Stimulated activated effector memory CD8-positive, alpha-beta T cell treated with anti-CD3 and anti-CD28 coated beads, Interleukin-12 subunit alpha, Interleukin-12 subunit beta, amount 100 ng/mL, for 72 hours (primary cell): ENCODE data around the gene PRSS50.

Source experiments
- ATAC-seq: fragments of 150-1000 bp; cut with Tn5 transposase; 2 replicates; pipeline ENCODE4 v1.10.0; 2021
- DNase-seq, 2 donors: peaks; one replicate each; pipeline ENCODE4 v3.0.0; 2021 to 2022; ENCODE audit warnings: low spot score in 2 of 2
- H3K27ac Mint-ChIP-seq: one replicate; pipeline ENCODE4 v1.8.0; 2022; ENCODE audit warnings: mild to moderate bottlenecking, mixed read lengths
- H3K36me3 Mint-ChIP-seq: one replicate; pipeline ENCODE4 v1.8.0; 2022; ENCODE audit warnings: mild to moderate bottlenecking, mixed read lengths
- H3K4me1 Mint-ChIP-seq: one replicate; pipeline ENCODE4 v1.8.0; 2022; ENCODE audit warnings: mixed read lengths
- H3K4me3 Mint-ChIP-seq: one replicate; pipeline ENCODE4 v1.8.0; 2022; ENCODE audit warnings: mild to moderate bottlenecking, mixed read lengths
- H3K9me3 Mint-ChIP-seq: one replicate; pipeline ENCODE4 v1.8.0; 2022; ENCODE audit warnings: mixed read lengths

The PRSS50 gene

GRCh38 chr3:46693892-46694226 is 23.8 kb downstream of the PRSS50 start:
- H3K9me3 Mint-ChIP-seq: no peaks in the 10 kb centered on the region
- H3K4me3 Mint-ChIP-seq: peak overlapping the region; percentile 75
- H3K36me3 Mint-ChIP-seq: no peaks in the 10 kb centered on the region
- no peak for DNase-seq
- peaks cover 32% of the 10 kb centered on the region for H3K4me1 Mint-ChIP-seq
- no peak overlapping the region for H3K27ac Mint-ChIP-seq
- ATAC-seq: peak; percentile 69

GRCh38 chr3:46693038-46693891 is 24.4 kb downstream of the PRSS50 start, which contains the start of gene ALS2CL:
Gene ALS2CL (minus strand): TSS chr3:46693679. CDS start chr3:46689440, 4,239 bp downstream.
- H3K4me3 Mint-ChIP-seq: peak within 1 kb of the TSS; percentile 75
- peaks cover 32% of the 10 kb centered on the region for H3K4me1 Mint-ChIP-seq
- no peaks in the 10 kb centered on the region for H3K36me3 Mint-ChIP-seq
- H3K27ac Mint-ChIP-seq: peak within 1 kb of the TSS; percentile 40
- peak; percentile 50 to 74 for DNase-seq
- H3K9me3 Mint-ChIP-seq: no peaks in the 10 kb centered on the region
- peak; percentile 71 for ATAC-seq

DNA sequence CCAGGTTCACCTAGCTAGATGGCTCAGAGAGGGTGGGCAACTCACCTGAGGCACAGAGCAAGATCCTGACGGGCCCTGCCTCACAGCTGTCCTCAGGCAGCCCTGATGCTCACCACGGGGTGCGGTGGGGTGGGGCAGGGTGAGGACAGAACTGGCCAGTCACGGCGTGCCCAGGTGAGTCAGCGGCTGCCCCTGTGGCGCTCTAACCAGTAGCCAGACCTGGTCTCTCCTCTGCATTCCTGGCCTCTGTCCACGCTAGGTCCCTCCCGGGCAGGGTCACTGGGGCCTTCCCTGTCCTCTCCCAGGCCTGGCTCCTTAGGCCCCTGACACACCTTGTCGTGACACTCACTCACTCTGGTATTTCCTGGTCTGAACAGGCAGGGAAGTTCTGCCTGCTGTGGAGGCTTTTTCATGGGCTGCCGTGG is 25.1 kb downstream of the PRSS50 start:
- H3K27ac Mint-ChIP-seq: peak overlapping the region; percentile 40
- H3K4me3 Mint-ChIP-seq: peak overlapping the region; percentile 75
- ATAC-seq (no peak), DNase-seq (no peak)
- no peaks in the 10 kb centered on the region for H3K36me3 Mint-ChIP-seq
- H3K4me1 Mint-ChIP-seq: peaks cover 32% of the 10 kb centered on the region
- no peaks in the 10 kb centered on the region for H3K9me3 Mint-ChIP-seq

- Mint-ChIP-seq H3K4me3 (no peak overlapping the region), H3K36me3 (no peaks in the 10 kb centered on the region), H3K4me1 (peaks cover 29% of the 10 kb centered on the region), H3K27ac (no peak overlapping the region), H3K9me3 (no peaks in the 10 kb centered on the region)
- DNase-seq (no peak), ATAC-seq (no peak)
Observed at GRCh38 chr3:46690798-46691197, 26.9 kb downstream of the PRSS50 start.

GRCh38 chr3:46685446-46685845 is 32.2 kb downstream of the PRSS50 start:
- Mint-ChIP-seq H3K4me3 (no peak overlapping the region), H3K4me1 (no peaks in the 10 kb centered on the region), H3K9me3 (no peaks in the 10 kb centered on the region), H3K36me3 (no peaks in the 10 kb centered on the region), H3K27ac (no peak overlapping the region)
- ATAC-seq: no peak
- DNase-seq: no peak

- no peaks in the 10 kb centered on the region for H3K9me3 Mint-ChIP-seq
- DNase-seq: no peak
- no peak for ATAC-seq
- no peaks in the 10 kb centered on the region for H3K4me1 Mint-ChIP-seq
- H3K36me3 Mint-ChIP-seq: no peaks in the 10 kb centered on the region
- H3K4me3 Mint-ChIP-seq: no peak overlapping the region
- peak overlapping the region; percentile 15 for H3K27ac Mint-ChIP-seq
Observed at GRCh38 chr3:46684891-46685290, 32.8 kb downstream of the PRSS50 start.

GRCh38 chr3:46682974-46683373 is 34.7 kb downstream of the PRSS50 start:
- H3K27ac Mint-ChIP-seq: no peak overlapping the region
- ATAC-seq: no peak
- no peak overlapping the region for H3K4me3 Mint-ChIP-seq
- no peaks in the 10 kb centered on the region for H3K9me3 Mint-ChIP-seq
- H3K4me1 Mint-ChIP-seq: no peaks in the 10 kb centered on the region
- no peak for DNase-seq
- no peaks in the 10 kb centered on the region for H3K36me3 Mint-ChIP-seq

- Mint-ChIP-seq H3K36me3 (no peaks in the 10 kb centered on the region), H3K9me3 (no peaks in the 10 kb centered on the region), H3K4me3 (no peak overlapping the region), H3K27ac (no peak overlapping the region), H3K4me1 (no peaks in the 10 kb centered on the region)
- ATAC-seq: no peak
- no peak for DNase-seq
Observed at GRCh38 chr3:46681856-46682540, 35.7 kb downstream of the PRSS50 start.

DNA sequence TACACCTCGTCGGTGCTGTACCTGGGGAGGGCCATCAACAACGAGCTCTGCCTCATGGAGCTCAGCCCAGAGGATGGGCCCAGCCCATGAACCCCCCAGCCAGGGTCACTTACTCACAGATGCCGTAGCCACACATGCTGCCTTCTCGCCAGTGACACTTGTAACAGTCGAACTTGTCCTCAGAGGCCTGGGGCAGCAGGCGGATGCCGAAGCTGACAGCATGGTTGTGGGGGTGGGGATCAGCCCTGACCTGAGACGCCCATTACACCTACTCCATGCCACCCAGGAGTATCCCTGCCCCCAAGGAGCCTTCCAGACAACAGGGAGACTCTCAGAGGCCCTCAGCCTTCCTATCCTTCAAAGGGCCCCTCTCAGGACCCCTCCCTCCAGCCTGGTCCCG is 36.3 kb downstream of the PRSS50 start:
- H3K36me3 Mint-ChIP-seq: no peaks in the 10 kb centered on the region
- no peaks in the 10 kb centered on the region for H3K4me1 Mint-ChIP-seq
- ATAC-seq (no peak), DNase-seq (no peak)
- H3K4me3 Mint-ChIP-seq: no peak overlapping the region
- no peaks in the 10 kb centered on the region for H3K9me3 Mint-ChIP-seq
- no peak overlapping the region for H3K27ac Mint-ChIP-seq

GRCh38 chr3:46680298-46680826 is 37.3 kb downstream of the PRSS50 start:
- Mint-ChIP-seq H3K9me3 (no peaks in the 10 kb centered on the region), H3K36me3 (no peaks in the 10 kb centered on the region), H3K27ac (no peak overlapping the region), H3K4me1 (no peaks in the 10 kb centered on the region), H3K4me3 (no peak overlapping the region)
- no peak for ATAC-seq
- DNase-seq: no peak

DNA sequence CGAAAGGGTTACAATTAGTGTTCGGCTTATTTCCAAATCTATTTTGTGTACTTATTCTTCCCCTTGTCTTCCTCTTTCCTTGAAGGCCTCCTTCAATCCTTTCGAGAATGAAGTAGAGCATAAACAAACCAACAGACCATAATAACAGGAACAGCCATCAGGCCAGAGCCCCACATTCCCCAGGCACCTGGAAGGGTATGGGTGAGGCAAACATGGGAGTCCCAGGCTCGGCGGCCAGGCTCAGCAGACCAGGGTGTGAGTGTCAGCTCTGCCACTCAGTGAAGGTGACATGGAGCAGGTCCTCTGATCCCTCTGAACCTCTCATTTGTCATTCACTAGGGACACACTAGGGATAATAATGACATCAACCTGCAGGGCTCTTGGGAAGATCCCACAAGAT is 38.0 kb downstream of the PRSS50 start:
- Mint-ChIP-seq H3K36me3 (no peaks in the 10 kb centered on the region), H3K27ac (no peak overlapping the region), H3K4me3 (no peak overlapping the region), H3K4me1 (no peaks in the 10 kb centered on the region), H3K9me3 (no peaks in the 10 kb centered on the region)
- no peak for ATAC-seq
- no peak for DNase-seq

- H3K4me3 Mint-ChIP-seq: no peak overlapping the region
- no peak overlapping the region for H3K27ac Mint-ChIP-seq
- H3K4me1 Mint-ChIP-seq: no peaks in the 10 kb centered on the region
- H3K36me3 Mint-ChIP-seq: no peaks in the 10 kb centered on the region
- no peaks in the 10 kb centered on the region for H3K9me3 Mint-ChIP-seq
- DNase-seq (no peak), ATAC-seq (no peak)
Observed at GRCh38 chr3:46678280-46678679, 39.4 kb downstream of the PRSS50 start.

GRCh38 chr3:46677411-46677726 is 40.3 kb downstream of the PRSS50 start:
- Mint-ChIP-seq H3K9me3 (no peaks in the 10 kb centered on the region), H3K4me1 (no peaks in the 10 kb centered on the region), H3K27ac (no peak overlapping the region), H3K4me3 (no peak overlapping the region), H3K36me3 (no peaks in the 10 kb centered on the region)
- ATAC-seq (no peak), DNase-seq (no peak)

GRCh38 chr3:46676601-46677410 is 40.9 kb downstream of the PRSS50 start:
- H3K9me3 Mint-ChIP-seq: no peaks in the 10 kb centered on the region
- no peaks in the 10 kb centered on the region for H3K36me3 Mint-ChIP-seq
- ATAC-seq (no peak), DNase-seq (no peak)
- H3K4me1 Mint-ChIP-seq: no peaks in the 10 kb centered on the region
- no peak overlapping the region for H3K4me3 Mint-ChIP-seq
- H3K27ac Mint-ChIP-seq: no peak overlapping the region

DNA sequence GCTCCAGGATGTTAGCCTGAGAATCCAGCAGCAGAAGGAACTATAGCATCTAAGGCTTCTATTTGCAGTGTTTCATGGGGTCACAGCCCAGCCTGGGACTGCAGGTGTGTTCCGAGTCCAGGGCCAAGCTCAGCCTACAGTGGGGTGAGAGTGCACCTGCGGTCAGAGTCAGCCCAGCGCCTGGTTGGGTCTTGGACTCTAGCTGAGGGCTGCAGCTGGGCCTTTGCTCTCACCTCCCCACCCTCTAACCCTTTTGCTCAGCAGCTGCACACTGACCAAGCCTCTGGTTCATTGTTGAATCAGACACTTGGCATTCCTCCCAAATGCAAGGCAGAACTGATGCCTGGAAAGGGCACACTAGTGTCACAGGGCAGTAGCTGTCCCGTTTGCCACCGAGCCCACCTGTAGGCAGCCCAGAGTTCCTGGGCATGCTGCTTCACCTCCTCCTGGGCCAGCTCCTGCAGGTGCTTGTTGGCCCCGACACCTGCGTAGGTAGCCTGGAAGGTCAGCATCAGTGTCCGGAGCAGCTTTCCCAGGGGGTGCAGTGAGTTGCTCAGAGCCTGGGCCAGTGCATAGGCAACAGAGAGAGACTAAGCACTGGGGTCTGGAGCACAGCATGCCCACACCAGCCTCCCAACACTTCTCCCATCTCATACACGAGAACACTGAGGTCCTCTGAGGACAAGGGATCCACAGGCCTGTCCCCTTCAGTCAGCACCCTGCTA is 41.7 kb downstream of the PRSS50 start:
- Mint-ChIP-seq H3K9me3 (no peaks in the 10 kb centered on the region), H3K27ac (no peak overlapping the region), H3K36me3 (no peaks in the 10 kb centered on the region), H3K4me1 (no peaks in the 10 kb centered on the region), H3K4me3 (no peak overlapping the region)
- DNase-seq: no peak
- no peak for ATAC-seq
